ENCODE results near the gene COQ8B. TPM values are rescaled to one million over a fixed set of nuclear protein-coding genes. Genes with fewer than 3 reads are reported as not detected.
"Not testable (repeated sequence)": the region's sequence is repeated elsewhere in the genome, so short reads cannot be mapped to it uniquely, and the experiment has no call there.

COQ8B gene
- total RNA-seq, 2 donors from 2014 or later = 61.2 to 64.4 TPM

GRCh38 chr19:40733149-40733548, 16.5 kb upstream of the COQ8B start:
- no peak for DNase-seq (ENCODE audit: low spot score)
- no peak overlapping the region for H3K27ac ChIP-seq
- H3K36me3 ChIP-seq = peaks cover 21 to 43% of the 10 kb centered on the region in 2 donors
- H3K4me3 ChIP-seq = no peak overlapping the region
- WGBS = 95% methylated on average over 13 of the region's 13 CpGs
- intact Hi-C loops (cut with DNase I) = no loop called here
- H3K9me3 ChIP-seq = no peaks in the 10 kb centered on the region
- TF ChIP-seq POLR2A (IDR thresholded peaks at IDR 0.05) (no peak), POLR2AphosphoS5 (IDR thresholded peaks at IDR 0.05) (no peak), CTCF (IDR thresholded peaks at IDR 0.05) (no peak)
- H3K4me1 ChIP-seq (replicated peaks) = no peaks in the 10 kb centered on the region
- no peaks in the 10 kb centered on the region for H3K27me3 ChIP-seq (replicated peaks; ENCODE audit: insufficient read depth)

- intact Hi-C loops (cut with DNase I); H3K9me3 ChIP-seq; H3K4me3 ChIP-seq; H3K27ac ChIP-seq; H3K27me3 ChIP-seq (replicated peaks; ENCODE audit: insufficient read depth); H3K4me1 ChIP-seq (replicated peaks); DNase-seq (ENCODE audit: low spot score): not testable (repeated sequence)
- 97% methylated on average over 16 of the region's 16 CpGs for WGBS
- H3K36me3 ChIP-seq = peaks cover 17 to 43% of the 10 kb centered on the region in 2 donors
Observed at GRCh38 chr19:40732304-40732703, 15.6 kb upstream of the COQ8B start.

GRCh38 chr19:40730065-40730464, 13.4 kb upstream of the COQ8B start:
- H3K27ac ChIP-seq; H3K27me3 ChIP-seq (replicated peaks; ENCODE audit: insufficient read depth); H3K4me1 ChIP-seq (replicated peaks); H3K9me3 ChIP-seq; intact Hi-C loops (cut with DNase I); H3K4me3 ChIP-seq; DNase-seq (ENCODE audit: low spot score): not testable (repeated sequence)
- peaks cover 23 to 32% of the 10 kb centered on the region in 2 donors for H3K36me3 ChIP-seq
- WGBS = 86% methylated on average over 5 of the region's 5 CpGs

- no peaks in the 10 kb centered on the region for H3K9me3 ChIP-seq
- WGBS = 78% methylated on average over 4 of the region's 4 CpGs
- intact Hi-C loops (cut with DNase I) = no loop called here
- DNase-seq (ENCODE audit: low spot score) = no peak
- TF ChIP-seq POLR2A (IDR thresholded peaks at IDR 0.05) (no peak), POLR2AphosphoS5 (IDR thresholded peaks at IDR 0.05) (no peak), CTCF (IDR thresholded peaks at IDR 0.05) (no peak)
- no peaks in the 10 kb centered on the region for H3K4me1 ChIP-seq (replicated peaks)
- H3K36me3 ChIP-seq = peaks cover 15 to 19% of the 10 kb centered on the region in 2 donors
- no peak overlapping the region for H3K27ac ChIP-seq
- H3K4me3 ChIP-seq = no peak overlapping the region
- no peaks in the 10 kb centered on the region for H3K27me3 ChIP-seq (replicated peaks; ENCODE audit: insufficient read depth)
Observed at GRCh38 chr19:40726279-40726678, 9.6 kb upstream of the COQ8B start.

GRCh38 chr19:40724855-40725254, 8.2 kb upstream of the COQ8B start:
- Histone ChIP-seq H3K36me3 (peaks cover 13% of the 10 kb centered on the region in 2 donors), H3K4me3 (no peak overlapping the region), H3K4me1 (replicated peaks) (no peaks in the 10 kb centered on the region), H3K27me3 (replicated peaks; ENCODE audit: insufficient read depth) (no peaks in the 10 kb centered on the region), H3K9me3 (no peaks in the 10 kb centered on the region), H3K27ac (no peak overlapping the region)
- no peak for TF ChIP-seq POLR2AphosphoS5 (IDR thresholded peaks at IDR 0.05)
- TF ChIP-seq CTCF (IDR thresholded peaks at IDR 0.05) = no peak
- no peak for TF ChIP-seq POLR2A (IDR thresholded peaks at IDR 0.05)
- no peak for DNase-seq (ENCODE audit: low spot score)
- WGBS = 91% methylated on average over 3 of the region's 3 CpGs
- intact Hi-C loops (cut with DNase I) = no loop called here

- Histone ChIP-seq H3K9me3 (no peaks in the 10 kb centered on the region), H3K27ac (no peak overlapping the region), H3K4me3 (no peak overlapping the region), H3K27me3 (replicated peaks; ENCODE audit: insufficient read depth) (no peaks in the 10 kb centered on the region), H3K4me1 (replicated peaks) (no peaks in the 10 kb centered on the region), H3K36me3 (peaks cover 7 to 8% of the 10 kb centered on the region in 2 donors)
- DNase-seq (ENCODE audit: low spot score) = no peak
- intact Hi-C loops (cut with DNase I) = no loop called here
- TF ChIP-seq POLR2A (IDR thresholded peaks at IDR 0.05) = no peak
- TF ChIP-seq POLR2AphosphoS5 (IDR thresholded peaks at IDR 0.05) = no peak
- TF ChIP-seq CTCF (IDR thresholded peaks at IDR 0.05) = no peak
- 94% methylated on average over 4 of the region's 4 CpGs for WGBS
Observed at GRCh38 chr19:40724315-40724714, 7.6 kb upstream of the COQ8B start.
